Measurements from ENCODE around the gene POLR2F.

POLR2F gene

DNA sequence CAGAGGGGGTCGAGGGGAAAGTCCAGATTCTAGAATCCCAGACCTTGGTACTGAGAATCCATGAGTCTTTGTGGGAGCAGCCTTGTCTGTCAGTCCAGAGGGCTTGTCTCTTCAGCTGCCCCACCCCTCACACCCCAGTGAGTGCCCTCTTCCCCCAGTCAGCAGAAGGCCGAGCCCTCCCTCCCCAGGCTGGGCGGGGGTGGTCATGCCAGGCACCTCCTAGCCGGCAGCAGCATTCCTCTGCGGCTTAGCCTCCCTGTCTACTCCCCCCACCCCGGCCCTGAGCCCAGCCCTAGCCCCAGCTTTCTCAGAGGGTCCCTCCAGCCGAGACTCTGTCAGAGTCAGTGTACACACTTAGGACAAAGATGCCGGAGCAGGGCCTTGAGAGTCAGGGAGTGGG is 26.3 kb downstream of the POLR2F start:
- TF ChIP-seq, protein P1, sequence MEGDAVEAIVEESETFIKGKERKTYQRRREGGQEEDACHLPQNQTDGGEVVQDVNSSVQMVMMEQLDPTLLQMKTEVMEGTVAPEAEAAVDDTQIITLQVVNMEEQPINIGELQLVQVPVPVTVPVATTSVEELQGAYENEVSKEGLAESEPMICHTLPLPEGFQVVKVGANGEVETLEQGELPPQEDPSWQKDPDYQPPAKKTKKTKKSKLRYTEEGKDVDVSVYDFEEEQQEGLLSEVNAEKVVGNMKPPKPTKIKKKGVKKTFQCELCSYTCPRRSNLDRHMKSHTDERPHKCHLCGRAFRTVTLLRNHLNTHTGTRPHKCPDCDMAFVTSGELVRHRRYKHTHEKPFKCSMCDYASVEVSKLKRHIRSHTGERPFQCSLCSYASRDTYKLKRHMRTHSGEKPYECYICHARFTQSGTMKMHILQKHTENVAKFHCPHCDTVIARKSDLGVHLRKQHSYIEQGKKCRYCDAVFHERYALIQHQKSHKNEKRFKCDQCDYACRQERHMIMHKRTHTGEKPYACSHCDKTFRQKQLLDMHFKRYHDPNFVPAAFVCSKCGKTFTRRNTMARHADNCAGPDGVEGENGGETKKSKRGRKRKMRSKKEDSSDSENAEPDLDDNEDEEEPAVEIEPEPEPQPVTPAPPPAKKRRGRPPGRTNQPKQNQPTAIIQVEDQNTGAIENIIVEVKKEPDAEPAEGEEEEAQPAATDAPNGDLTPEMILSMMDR (IDR thresholded peaks at IDR 0.05; ENCODE audit: low read depth, low read length): no peak
- no peak overlapping the region for H3K4me3 ChIP-seq (ENCODE audit: low read depth, low read length)

DNA sequence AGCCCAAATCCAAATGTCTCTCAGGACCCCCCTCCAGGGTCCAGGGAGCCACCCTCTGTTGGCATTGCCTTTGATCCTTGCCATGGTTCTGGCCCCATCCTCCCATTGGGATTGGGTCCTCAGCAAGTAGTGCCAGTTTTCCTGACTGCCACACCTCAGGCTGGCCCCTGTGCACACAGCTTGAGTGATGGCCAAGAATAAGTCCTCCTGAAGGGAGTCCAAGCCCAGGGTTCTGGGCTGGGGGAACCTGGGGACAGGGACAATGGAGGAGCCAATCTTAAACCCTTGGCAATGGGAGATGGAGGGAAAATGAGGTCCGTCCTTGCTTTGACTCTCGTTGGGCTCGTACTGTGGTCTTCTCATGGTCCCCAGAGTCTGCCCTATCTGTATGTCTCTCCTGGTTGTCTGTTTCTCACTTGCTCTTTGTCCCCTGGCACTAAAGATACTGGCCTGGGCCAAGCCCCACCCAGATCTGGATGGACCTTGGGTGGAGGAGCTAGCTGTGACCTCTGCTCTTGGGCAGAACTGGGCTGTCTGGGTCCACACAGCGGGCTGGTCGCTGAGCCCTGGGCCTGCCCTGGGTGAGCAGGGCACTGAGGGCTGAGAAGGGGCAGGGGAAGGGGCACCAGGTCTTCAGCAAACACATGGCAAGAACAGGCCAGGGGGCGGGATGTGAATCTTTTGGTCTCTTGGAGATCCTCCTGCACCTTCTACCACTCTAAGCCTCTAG is 27.9 kb downstream of the POLR2F start:
- TF ChIP-seq, protein P1 (IDR thresholded peaks at IDR 0.05; ENCODE audit: low read depth, low read length): no peak

DNA sequence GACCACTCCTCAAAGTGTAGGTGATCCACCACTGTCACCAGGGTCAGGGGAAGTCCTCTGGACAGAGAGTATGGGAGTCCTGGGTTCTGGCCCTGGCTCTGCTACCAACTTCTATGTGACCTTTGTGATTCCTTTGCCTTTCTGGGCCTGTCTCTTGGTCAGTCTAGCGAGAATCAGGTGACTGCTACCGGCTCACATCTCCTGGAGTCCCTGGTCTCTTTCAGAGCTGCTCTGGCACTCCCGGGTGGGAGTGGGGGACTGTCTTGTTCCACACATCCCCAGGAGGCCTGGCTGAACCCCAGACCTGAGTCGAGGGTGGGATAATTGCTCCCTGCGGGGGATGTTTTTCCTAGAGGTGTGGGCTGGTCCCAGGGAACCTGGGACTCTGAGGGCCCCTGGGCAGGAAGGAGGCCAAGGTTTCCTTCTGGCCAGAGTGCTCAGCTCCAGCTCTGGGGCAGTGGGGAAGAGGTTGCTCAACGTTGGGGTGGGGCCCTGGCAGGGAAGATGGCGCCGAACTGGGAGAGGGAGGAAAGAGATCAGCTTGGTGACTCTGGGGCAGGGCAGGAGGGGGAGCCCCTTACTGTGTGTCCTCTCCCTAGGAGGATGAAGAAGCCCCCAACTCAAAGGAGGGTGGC is 28.8 kb downstream of the POLR2F start:
- no peak overlapping the region for H3K4me3 ChIP-seq (ENCODE audit: low read depth, low read length)
- TF ChIP-seq, protein P1 (IDR thresholded peaks at IDR 0.05; ENCODE audit: low read depth, low read length): no peak

More for the DNA sequence above, 27.9 kb downstream of the POLR2F start:
- H3K4me3 ChIP-seq (ENCODE audit: low read depth, low read length): no peak overlapping the region

DNA sequence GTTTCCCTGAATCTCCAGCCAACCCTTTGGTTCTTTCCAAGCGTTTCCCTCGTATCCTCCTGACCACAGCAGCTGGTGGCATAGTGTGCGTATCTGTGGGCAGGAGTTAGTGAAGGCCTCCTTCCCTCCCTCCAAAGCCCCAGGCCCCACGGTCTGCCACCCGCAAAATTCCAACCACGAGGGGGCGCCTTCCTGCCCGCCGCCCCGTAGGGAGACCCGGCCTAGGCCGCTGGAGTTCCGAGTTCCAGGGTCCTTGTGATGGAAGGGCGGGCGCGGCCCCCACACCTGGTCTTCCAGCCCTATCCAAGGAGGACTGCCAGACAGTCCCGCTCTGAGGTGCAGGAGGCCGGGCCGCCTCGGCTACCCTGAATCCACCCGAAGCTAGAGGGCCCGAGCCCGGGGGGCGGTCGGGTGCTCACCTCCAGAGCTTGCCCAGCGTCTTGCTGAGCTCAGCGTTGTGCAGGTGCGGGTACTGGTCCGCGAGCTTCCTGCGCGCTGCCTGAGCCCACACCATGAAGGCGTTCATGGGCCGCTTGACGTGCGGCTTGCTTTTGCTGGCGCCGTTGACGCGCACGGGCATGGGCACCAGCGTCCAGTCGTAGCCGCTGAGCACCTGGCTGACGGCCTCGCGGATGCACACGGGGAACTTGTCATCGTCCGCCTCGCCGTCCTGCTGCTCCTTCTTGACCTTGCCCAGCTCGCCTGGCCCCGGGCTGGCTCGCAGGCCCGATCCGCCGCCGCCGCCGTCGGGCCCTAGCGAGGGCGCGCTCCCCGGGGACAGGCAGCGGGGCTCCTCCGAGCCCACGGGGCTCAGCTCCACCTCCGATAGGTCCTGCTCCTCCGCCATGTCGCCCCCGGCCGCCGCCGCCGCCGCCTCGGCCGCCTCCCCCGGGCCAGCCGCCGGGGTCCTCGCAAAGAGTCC is 29.7 kb downstream of the POLR2F start:
- TF ChIP-seq, protein P1 (IDR thresholded peaks at IDR 0.05; ENCODE audit: low read depth, low read length): peak; percentile 27; the same call in 1 of the 2 replicates
- H3K4me3 ChIP-seq (ENCODE audit: low read depth, low read length): no peak overlapping the region

DNA sequence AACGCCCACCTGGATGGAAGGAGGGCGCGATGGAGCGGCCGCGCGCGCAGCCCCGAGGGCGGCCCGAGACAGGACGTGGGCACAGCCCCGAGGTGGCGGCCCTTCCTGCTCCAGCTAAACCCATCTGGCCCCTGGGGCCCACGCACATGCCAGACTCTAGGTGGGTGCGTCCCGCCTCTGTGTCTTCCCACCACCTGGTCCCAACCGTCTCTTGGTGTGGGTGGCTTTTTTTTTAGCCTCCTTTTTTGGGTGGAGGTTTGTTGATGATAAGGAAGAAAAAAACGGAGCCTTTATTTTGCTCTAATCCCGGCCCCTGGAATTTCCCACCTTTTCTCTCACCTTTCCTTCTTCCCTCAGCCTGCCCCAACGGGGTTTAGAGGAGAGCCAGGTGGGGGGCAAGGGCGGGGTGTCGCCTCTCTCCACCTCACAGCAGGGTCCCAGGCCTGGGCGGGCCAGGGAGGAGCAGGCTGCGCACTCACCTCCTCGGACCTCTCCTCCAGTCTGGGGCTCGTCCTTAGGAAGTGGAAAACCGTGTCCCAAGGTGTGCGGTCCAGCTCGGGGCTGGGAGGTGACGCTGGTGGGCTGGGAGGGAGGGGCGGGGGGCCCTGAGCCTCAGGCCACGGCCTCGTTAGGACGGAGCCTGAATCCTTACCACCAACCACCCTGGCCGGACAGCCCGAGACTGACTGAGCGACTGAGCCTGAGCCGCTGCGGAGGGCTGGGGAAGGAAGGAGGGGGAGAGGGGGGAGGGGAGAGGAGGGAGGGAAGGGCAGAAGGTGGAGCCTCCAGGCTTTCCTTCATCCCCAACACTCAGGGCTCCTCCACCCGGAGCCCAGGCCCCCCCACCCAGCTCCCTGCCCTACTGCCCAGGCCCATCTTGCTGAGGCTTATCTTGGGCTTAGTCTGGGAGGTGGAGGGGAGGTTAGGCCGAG is 30.6 kb downstream of the POLR2F start, which contains the start of gene SOX10:
SOX10 (minus strand) TSS at position 696 of the 932 bp plus-strand sequence. CDS start 771 bp downstream, outside the sequence.
- TF ChIP-seq, protein P1 (IDR thresholded peaks at IDR 0.05; ENCODE audit: low read depth, low read length): no peak
- H3K4me3 ChIP-seq (ENCODE audit: low read depth, low read length): no peak within 1 kb of the TSS

DNA sequence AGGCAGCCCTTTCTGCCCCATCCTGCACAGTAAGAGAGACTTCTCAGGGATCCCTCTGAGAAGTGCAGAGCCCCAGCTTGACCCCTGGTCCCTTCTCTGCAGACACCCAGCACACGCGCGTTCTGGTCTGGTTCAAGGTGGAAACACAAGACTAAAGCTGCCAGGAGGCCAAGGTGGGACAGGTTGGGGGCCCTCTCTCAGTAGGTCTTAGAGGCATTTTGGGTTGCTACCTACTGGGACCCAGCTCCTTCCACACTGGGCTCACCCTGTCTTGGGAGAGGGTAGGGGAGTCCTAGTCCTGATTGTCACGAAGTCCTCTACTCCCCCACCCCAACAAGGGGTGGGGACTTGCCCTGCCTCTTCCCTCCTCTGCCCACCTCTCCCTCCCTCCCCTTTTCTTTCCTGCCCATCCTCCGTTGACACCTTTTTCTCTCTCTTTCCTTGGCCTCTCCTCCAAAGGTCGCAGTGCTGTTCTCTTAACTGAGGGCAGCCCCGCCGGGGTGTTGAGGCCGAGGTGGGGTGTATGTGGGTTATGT is 31.6 kb downstream of the POLR2F start:
- TF ChIP-seq, protein P1 (IDR thresholded peaks at IDR 0.05; ENCODE audit: low read depth, low read length): no peak
- H3K4me3 ChIP-seq (ENCODE audit: low read depth, low read length): no peak overlapping the region

All from WI38 (cell line).